HG02840 (cell line): ENCODE results near the gene AKAP5.

Experiments
- ATAC-seq: cut with Tn5 transposase; IDR thresholded peaks from one replicate; pipeline ENCODE4 v1.9.1; 2021; ENCODE audit warnings: mild to moderate bottlenecking, moderate library complexity, moderate number of reproducible peaks; ENCODE audit not compliant: unreplicated experiment, low FRiP score

AKAP5 gene

DNA sequence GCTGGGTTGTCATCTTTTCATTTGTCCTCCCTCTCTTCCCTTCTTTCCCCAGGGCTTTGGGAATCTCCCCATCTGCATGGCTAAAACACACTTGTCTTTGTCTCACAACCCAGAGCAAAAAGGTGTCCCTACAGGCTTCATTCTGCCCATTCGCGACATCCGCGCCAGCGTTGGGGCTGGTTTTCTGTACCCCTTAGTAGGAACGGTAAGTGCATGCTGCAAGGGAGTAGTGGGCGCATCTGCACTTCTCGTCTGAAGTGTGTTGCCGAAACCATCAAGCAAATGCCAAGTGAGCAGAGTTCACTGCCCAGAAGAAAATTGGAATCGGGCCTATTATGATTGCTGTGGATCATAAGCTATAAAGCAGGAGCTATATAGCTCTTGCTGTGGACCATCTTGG lies 10.6 kb upstream of the AKAP5 start:
- ATAC-seq, result no peak

- ATAC-seq, result no peak
These were observed 5.7 kb upstream of the AKAP5 start for GRCh38 chr14:64459405-64460136.

GRCh38 chr14:64461221-64461620 lies 4.1 kb upstream of the AKAP5 start:
- no peak for ATAC-seq

DNA sequence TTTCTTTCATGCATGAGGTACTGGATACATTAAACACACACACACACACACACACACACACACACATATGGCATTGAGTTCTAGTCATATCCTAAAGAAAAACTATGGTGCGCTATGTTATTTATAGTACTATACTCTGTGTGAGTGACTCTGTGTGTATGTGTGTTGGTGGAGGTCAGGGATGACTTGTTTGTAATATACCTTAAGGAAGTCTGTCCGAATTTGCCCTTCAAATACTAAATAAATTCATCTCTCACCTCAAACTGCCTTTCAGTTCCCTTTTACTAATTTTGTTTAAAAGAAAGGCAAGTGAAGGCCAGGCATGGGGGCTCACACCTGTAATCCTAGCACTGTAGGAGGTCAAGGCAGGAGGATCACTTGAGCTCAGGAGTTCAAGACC lies 2.1 kb upstream of the AKAP5 start:
- ATAC-seq, result no peak

DNA sequence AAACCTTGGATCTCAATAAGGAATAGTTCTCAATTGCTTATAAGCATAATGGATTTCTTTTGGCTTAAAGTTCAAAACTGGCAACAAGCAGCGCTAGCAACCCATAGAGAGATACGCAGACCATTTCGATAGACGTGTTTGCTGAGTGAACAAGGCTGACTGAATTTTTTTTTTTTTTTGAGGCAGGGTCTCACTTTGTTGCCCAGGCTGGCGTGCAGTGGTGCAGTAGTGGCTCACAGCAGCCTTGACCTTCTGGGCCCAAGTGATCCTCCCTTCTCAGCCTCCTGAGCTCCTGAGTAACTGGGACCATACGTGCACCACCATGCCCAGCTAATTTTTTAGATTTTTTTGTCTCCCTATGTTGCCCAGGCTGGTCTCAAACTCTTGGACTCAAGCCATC lies 1.4 kb upstream of the AKAP5 start:
- ATAC-seq, result no peak

GRCh38 chr14:64464651-64465050 lies 648 bp upstream of the AKAP5 start:
- no peak for ATAC-seq

DNA sequence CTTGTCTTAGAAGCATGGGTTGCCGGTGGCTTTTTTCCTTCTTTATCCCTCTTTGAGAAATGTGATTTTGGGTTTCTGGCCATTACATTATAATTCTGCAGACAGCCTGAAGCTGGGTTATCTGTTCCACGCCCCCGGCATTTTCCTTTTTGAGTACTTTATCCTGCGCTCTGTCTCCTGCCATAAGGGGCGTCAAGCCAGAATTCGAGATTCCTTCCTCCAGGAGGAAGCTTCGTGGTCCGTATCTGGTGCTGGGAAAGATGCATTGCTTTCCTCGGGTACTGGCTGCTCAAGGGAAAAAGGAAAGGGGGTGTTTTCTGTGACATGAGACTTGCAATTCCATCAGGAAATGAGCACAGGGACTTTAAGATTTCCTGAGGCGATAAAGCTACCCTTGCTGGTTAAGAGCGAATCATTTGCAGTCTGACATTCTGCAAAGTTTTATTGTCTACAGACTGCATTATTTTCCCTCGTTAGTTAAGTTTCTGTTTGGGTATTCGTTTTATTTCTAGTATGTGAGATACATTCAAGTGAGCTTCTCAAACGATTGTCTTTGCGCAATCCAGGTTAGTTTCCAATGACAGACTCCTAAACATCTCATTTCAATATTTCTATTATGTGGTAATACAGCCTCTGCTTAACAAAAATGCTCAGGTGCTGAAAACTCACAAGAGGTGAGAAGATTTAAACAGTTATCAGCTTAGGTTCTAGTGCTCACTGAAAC lies 694 bp downstream of the AKAP5 start:
- peak; percentile 11 for ATAC-seq

DNA sequence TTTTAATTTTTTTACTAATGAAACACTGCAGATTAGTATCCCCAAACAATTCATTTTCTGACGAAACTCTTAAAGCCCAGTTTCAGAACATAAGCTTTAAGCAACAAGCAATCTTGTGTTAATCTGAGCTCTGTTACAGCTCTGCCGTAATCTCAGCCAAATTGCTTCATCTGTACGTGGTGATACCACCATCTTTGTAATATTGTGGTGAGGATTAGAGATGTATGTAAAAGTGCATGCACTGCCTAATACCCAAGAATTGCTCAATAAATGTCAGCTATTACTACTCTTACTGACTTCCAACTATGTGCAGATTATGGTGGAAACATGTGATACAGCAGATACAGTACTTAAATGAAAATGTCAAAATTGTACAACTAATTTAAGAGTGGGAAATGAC lies 1.8 kb downstream of the AKAP5 start:
- ATAC-seq, result no peak

GRCh38 chr14:64467566-64467965 lies 2.3 kb downstream of the AKAP5 start:
- no peak for ATAC-seq

GRCh38 chr14:64468451-64468850 lies 3.2 kb downstream of the AKAP5 start:
- no peak for ATAC-seq

- ATAC-seq, result no peak
These were observed 8.7 kb downstream of the AKAP5 start for GRCh38 chr14:64474041-64474440.

- no peak for ATAC-seq
These were observed 9.4 kb downstream of the AKAP5 start for GRCh38 chr14:64474698-64475097.

DNA sequence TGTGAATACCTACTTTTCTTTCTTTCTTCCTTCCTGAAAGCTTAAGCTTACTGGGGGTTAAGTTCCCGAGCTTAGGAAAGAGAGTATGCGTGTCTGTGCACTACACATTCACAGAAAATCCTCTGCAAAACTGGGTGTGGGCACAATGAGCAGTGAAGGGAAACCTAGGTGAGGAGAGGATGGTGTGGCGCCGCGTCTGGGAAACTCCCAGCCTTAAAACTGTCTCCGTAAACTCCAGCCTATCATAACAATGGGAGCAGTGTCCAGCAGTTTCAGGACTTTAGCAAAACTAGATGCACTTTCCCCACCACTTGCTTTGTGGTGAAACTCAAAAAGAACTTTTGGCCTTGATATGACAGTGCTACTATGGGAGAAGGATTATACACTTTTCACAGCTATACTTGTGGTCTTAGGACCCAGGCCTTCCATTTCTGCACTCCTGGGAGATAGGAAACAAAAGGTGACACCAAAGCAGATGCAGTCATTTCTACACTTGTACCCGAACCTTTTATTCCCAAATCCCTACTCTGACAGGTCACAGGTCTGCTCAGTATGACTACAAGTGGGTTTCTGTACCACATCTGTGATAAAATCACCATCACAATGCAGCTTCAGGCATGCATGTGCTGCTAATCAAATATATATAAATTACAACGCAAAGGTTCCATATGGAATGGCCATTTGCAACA lies 10.4 kb downstream of the AKAP5 start:
- ATAC-seq, result no peak

- ATAC-seq, result no peak
These were observed 11.1 kb downstream of the AKAP5 start for GRCh38 chr14:64476438-64476837.

DNA sequence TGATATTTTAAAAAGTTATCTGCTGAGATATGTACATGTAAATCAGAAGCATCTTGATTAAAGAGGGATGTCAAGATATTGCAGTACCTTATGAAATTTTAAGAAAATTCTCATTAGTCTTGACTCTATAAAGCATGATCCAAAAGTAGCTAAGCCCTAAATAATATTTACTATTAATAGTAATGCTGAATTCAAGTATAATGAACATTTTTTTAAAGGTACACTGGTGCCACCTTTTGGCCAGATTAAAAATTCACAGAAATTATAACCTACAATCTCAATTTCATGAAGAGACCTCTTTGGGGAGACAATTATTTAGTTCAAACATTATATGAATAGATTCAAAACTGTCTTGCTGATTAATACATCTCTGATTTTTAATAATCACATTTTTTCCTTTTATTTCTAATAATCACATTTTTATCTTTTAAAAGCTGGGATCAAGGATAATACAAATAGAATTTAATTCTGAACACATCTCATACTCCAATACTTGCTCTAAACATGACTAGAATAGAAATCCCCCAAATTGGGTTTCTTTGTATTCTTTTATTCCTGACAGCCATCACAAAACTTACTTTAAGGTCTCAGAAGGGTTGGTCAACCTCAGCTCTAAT lies 13.4 kb downstream of the AKAP5 start:
- no peak for ATAC-seq

- ATAC-seq, result no peak
These were observed 23.3 kb downstream of the AKAP5 start for GRCh38 chr14:64488590-64489099.

- ATAC-seq, result no peak
These were observed 26.3 kb downstream of the AKAP5 start for GRCh38 chr14:64491637-64492036.

DNA sequence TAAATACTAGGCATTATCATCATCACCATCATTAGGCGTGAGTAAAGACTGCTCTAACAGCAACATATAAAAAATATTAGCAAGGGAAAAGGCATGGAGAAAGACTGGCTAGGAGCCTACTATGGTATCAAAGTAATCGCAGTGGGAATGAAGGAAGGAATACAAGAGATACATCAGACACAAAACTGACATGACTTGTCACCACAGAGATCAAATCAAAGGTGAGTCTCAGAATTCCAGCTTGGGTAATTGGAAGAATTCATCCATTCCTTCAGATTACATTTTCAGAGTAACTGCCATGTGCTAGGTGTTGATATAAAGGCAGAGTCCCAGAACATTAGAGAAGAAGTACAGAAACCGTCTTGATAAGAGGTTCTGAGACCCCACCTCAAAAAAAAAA lies 28.2 kb downstream of the AKAP5 start:
- no peak for ATAC-seq

- ATAC-seq, result no peak
These were observed 30.0 kb downstream of the AKAP5 start for GRCh38 chr14:64495252-64495651.

DNA sequence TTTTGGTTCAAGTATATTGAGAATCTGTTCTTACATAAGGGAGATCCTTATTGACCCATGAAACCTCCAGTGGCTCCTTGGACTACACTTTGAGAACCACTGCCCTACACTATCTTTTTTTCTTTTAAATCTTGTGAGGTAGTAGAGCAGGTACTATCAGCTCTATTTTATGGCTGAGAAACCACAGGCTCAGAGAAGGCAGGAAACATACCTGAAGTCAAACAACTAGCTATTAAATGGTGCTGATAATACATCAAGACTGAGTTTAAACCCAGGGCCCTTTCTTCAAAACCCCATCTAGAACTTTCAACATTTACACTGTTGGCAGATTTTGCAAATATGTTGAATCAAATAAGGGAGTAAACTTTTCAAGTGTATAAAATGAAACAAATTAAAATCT lies 31.5 kb downstream of the AKAP5 start:
- no peak for ATAC-seq

- no peak for ATAC-seq
These were observed 34.8 kb downstream of the AKAP5 start for GRCh38 chr14:64500088-64500487.
